OCI-LY7 (cell line): Measurements from ENCODE around the gene EDEM1.

Source experiments
- EZH2phosphoT487 ChIP-seq: fragments of 200-600 bp; sonication (generic); IDR thresholded peaks from 2 replicates; pipeline ENCODE4 v1.6.1; 2018; ENCODE audit warnings: low read depth, borderline replicate concordance, mild to moderate bottlenecking, mixed run types, antibody characterized with exemption, low read length, moderate library complexity, mixed read lengths
- TF ChIP-seq, protein P1 (sequence below): fragments of 200-600 bp; sonication (generic); conservative IDR thresholded peaks from 2 replicates; pipeline ENCODE4 v1.5.1; 2014; ENCODE audit warnings: mild to moderate bottlenecking, antibody characterized with exemption, low read length, moderate library complexity, mixed read lengths

DNA sequence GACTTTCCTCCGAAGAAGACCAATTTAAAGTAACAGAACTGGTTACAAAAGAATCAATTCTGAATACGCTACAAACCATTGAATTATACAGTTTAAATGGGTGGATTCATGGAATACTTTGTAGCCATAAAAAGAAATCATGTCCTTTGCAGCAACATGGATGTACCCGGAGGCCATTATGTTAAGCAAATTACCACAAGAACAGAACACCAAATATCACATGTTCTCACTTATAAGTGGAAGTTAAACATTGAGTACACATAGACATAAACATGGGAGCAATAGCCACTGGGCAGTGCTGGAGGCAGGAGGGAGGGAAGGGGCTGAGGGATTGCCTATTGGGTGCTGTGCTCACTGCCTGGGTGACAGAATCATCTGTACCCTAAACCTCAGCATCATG is 61.3 kb downstream of the EDEM1 start:
- TF ChIP-seq, protein P1, sequence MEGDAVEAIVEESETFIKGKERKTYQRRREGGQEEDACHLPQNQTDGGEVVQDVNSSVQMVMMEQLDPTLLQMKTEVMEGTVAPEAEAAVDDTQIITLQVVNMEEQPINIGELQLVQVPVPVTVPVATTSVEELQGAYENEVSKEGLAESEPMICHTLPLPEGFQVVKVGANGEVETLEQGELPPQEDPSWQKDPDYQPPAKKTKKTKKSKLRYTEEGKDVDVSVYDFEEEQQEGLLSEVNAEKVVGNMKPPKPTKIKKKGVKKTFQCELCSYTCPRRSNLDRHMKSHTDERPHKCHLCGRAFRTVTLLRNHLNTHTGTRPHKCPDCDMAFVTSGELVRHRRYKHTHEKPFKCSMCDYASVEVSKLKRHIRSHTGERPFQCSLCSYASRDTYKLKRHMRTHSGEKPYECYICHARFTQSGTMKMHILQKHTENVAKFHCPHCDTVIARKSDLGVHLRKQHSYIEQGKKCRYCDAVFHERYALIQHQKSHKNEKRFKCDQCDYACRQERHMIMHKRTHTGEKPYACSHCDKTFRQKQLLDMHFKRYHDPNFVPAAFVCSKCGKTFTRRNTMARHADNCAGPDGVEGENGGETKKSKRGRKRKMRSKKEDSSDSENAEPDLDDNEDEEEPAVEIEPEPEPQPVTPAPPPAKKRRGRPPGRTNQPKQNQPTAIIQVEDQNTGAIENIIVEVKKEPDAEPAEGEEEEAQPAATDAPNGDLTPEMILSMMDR = no peak
- TF ChIP-seq EZH2phosphoT487 = no peak
